ENCODE results near the gene CCDC89.

The CCDC89 gene

GRCh38 chr11:85685820-85686459 lies at the start of gene CCDC89:
Gene CCDC89, minus strand, starts transcription at chr11:85686195. Its CDS starts 65 bp downstream, at chr11:85686130.
- intact Hi-C loops (cut with DNase I) = no loop called here
- DNase-seq = peak; percentile 29 to 93 (median 50)

GRCh38 chr11:85732965-85733364 lies 47.0 kb upstream of the CCDC89 start:
- DNase-seq = no peak
- intact Hi-C loops (cut with DNase I) = no loop called here

GRCh38 chr11:85726381-85726780 lies 40.4 kb upstream of the CCDC89 start:
- intact Hi-C loops (cut with DNase I) = no loop called here

GRCh38 chr11:85725510-85726258 lies 39.7 kb upstream of the CCDC89 start:
- DNase-seq = no peak
- intact Hi-C loops (cut with DNase I) = no loop called here

More at GRCh38 chr11:85726381-85726780, 40.4 kb upstream of the CCDC89 start:
- DNase-seq = no peak

- intact Hi-C loops (cut with DNase I) = no loop called here
- no peak for DNase-seq
Observed at GRCh38 chr11:85724748-85725465, 38.9 kb upstream of the CCDC89 start.

- intact Hi-C loops (cut with DNase I) = no loop called here
- peak in 1 of 10 donors; percentile 47 for DNase-seq
Observed at GRCh38 chr11:85723088-85723487, 37.1 kb upstream of the CCDC89 start.

- intact Hi-C loops (cut with DNase I) = no loop called here
- no peak for DNase-seq
Observed at GRCh38 chr11:85721191-85721590, 35.2 kb upstream of the CCDC89 start.

- intact Hi-C loops (cut with DNase I) = no loop called here
- peak in 8 of 10 donors; percentile 26 to 89 (median 49) for DNase-seq
Observed at GRCh38 chr11:85718991-85719807, 33.2 kb upstream of the CCDC89 start.

- intact Hi-C loops (cut with DNase I) = no loop called here
- DNase-seq = no peak
Observed at GRCh38 chr11:85718126-85718943, 32.3 kb upstream of the CCDC89 start.

- DNase-seq = no peak
- intact Hi-C loops (cut with DNase I) = no loop called here
Observed at GRCh38 chr11:85717429-85717828, 31.4 kb upstream of the CCDC89 start.

- no peak for DNase-seq
- intact Hi-C loops (cut with DNase I) = no loop called here
Observed at GRCh38 chr11:85712953-85713352, 27.0 kb upstream of the CCDC89 start.

GRCh38 chr11:85710917-85711316 lies 24.9 kb upstream of the CCDC89 start:
- intact Hi-C loops (cut with DNase I) = no loop called here
- DNase-seq = no peak

GRCh38 chr11:85709941-85710702 lies 24.1 kb upstream of the CCDC89 start:
- DNase-seq = no peak
- intact Hi-C loops (cut with DNase I) = no loop called here

- no peak for DNase-seq
- intact Hi-C loops (cut with DNase I) = no loop called here
Observed at GRCh38 chr11:85705800-85706199, 19.8 kb upstream of the CCDC89 start.

- DNase-seq = no peak
- intact Hi-C loops (cut with DNase I) = no loop called here
Observed at GRCh38 chr11:85704967-85705366, 19.0 kb upstream of the CCDC89 start.

GRCh38 chr11:85699957-85700741 lies 14.2 kb upstream of the CCDC89 start:
- DNase-seq = no peak
- intact Hi-C loops (cut with DNase I) = no loop called here

- intact Hi-C loops (cut with DNase I) = no loop called here
- DNase-seq = no peak
Observed at GRCh38 chr11:85698195-85698594, 12.2 kb upstream of the CCDC89 start.

- no peak for DNase-seq
- intact Hi-C loops (cut with DNase I) = no loop called here
Observed at GRCh38 chr11:85697747-85698146, 11.8 kb upstream of the CCDC89 start.

Measured in posterior cingulate gyrus (tissue), 11 donors.